Osteocyte (in vitro differentiated cells): ENCODE results near the gene KLHDC7B. TPM values are rescaled to one million over a fixed set of nuclear protein-coding genes. Genes with fewer than 3 reads are reported as not detected.

ENCODE experiments used
- DNase-seq: peaks from one replicate; pipeline ENCODE4 v3.0.0; 2021; ENCODE audit warnings: mixed read lengths; ENCODE audit not compliant: unreplicated experiment; ENCODE audit errors: extremely low spot score
- H3K27ac Mint-ChIP-seq: one replicate; pipeline ENCODE4 v1.8.0; 2021; ENCODE audit warnings: mild to moderate bottlenecking, mixed read lengths; ENCODE audit not compliant: unreplicated experiment
- H3K27me3 Mint-ChIP-seq: one replicate; pipeline ENCODE4 v1.8.0; 2021; ENCODE audit warnings: mixed read lengths; ENCODE audit not compliant: unreplicated experiment
- H3K36me3 Mint-ChIP-seq: one replicate; pipeline ENCODE4 v1.8.0; 2021; ENCODE audit warnings: mixed read lengths; ENCODE audit not compliant: unreplicated experiment
- H3K4me1 Mint-ChIP-seq: one replicate; pipeline ENCODE4 v1.8.0; 2021; ENCODE audit warnings: mixed read lengths; ENCODE audit not compliant: unreplicated experiment
- H3K4me3 Mint-ChIP-seq: one replicate; pipeline ENCODE4 v1.8.0; 2021; ENCODE audit warnings: mild to moderate bottlenecking, moderate library complexity, mixed read lengths; ENCODE audit not compliant: unreplicated experiment
- H3K9me3 Mint-ChIP-seq: one replicate; pipeline ENCODE4 v1.8.0; 2021; ENCODE audit warnings: mixed read lengths; ENCODE audit not compliant: unreplicated experiment
- total RNA-seq: library from RNA; stranded (reverse); gene quantifications from 2 replicates; pipeline ENCODE4 v1.2.1, GENCODE V29; 2021
- TF ChIP-seq, protein P1 (sequence below): fragments of 200-600 bp; sonication (generic); IDR thresholded peaks from 2 replicates; pipeline ENCODE4 v1.5.0; 2021; ENCODE audit warnings: antibody characterized with exemption, mild to moderate bottlenecking, moderate library complexity

Gene KLHDC7B
- total RNA-seq, 1 donor from 2014 or later, result 0.21 TPM

GRCh38 chr22:50567721-50568252 is 22.1 kb downstream of the KLHDC7B start:
- TF ChIP-seq, protein P1, sequence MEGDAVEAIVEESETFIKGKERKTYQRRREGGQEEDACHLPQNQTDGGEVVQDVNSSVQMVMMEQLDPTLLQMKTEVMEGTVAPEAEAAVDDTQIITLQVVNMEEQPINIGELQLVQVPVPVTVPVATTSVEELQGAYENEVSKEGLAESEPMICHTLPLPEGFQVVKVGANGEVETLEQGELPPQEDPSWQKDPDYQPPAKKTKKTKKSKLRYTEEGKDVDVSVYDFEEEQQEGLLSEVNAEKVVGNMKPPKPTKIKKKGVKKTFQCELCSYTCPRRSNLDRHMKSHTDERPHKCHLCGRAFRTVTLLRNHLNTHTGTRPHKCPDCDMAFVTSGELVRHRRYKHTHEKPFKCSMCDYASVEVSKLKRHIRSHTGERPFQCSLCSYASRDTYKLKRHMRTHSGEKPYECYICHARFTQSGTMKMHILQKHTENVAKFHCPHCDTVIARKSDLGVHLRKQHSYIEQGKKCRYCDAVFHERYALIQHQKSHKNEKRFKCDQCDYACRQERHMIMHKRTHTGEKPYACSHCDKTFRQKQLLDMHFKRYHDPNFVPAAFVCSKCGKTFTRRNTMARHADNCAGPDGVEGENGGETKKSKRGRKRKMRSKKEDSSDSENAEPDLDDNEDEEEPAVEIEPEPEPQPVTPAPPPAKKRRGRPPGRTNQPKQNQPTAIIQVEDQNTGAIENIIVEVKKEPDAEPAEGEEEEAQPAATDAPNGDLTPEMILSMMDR, result no peak
- Mint-ChIP-seq H3K27ac (no peak overlapping the region), H3K36me3 (peaks cover 11% of the 10 kb centered on the region), H3K4me3 (no peak overlapping the region), H3K4me1 (peaks cover 11% of the 10 kb centered on the region), H3K9me3 (no peaks in the 10 kb centered on the region), H3K27me3 (no peaks in the 10 kb centered on the region)
- no peak for DNase-seq

- no peaks in the 10 kb centered on the region for H3K27me3 Mint-ChIP-seq
- no peak overlapping the region for H3K27ac Mint-ChIP-seq
- TF ChIP-seq, protein P1, result no peak
- H3K4me1 Mint-ChIP-seq, result peaks cover 3% of the 10 kb centered on the region
- H3K9me3 Mint-ChIP-seq, result no peaks in the 10 kb centered on the region
- H3K36me3 Mint-ChIP-seq, result peaks cover 13% of the 10 kb centered on the region
- no peak overlapping the region for H3K4me3 Mint-ChIP-seq
- DNase-seq, result no peak
These were observed 22.9 kb downstream of the KLHDC7B start for GRCh38 chr22:50568626-50569025.

GRCh38 chr22:50569041-50569459 is 23.4 kb downstream of the KLHDC7B start:
- no peak overlapping the region for H3K4me3 Mint-ChIP-seq
- H3K9me3 Mint-ChIP-seq, result no peaks in the 10 kb centered on the region
- peaks cover 13% of the 10 kb centered on the region for H3K36me3 Mint-ChIP-seq
- no peaks in the 10 kb centered on the region for H3K4me1 Mint-ChIP-seq
- no peak overlapping the region for H3K27ac Mint-ChIP-seq
- no peak for DNase-seq
- H3K27me3 Mint-ChIP-seq, result no peaks in the 10 kb centered on the region
- TF ChIP-seq, protein P1, result no peak

DNA sequence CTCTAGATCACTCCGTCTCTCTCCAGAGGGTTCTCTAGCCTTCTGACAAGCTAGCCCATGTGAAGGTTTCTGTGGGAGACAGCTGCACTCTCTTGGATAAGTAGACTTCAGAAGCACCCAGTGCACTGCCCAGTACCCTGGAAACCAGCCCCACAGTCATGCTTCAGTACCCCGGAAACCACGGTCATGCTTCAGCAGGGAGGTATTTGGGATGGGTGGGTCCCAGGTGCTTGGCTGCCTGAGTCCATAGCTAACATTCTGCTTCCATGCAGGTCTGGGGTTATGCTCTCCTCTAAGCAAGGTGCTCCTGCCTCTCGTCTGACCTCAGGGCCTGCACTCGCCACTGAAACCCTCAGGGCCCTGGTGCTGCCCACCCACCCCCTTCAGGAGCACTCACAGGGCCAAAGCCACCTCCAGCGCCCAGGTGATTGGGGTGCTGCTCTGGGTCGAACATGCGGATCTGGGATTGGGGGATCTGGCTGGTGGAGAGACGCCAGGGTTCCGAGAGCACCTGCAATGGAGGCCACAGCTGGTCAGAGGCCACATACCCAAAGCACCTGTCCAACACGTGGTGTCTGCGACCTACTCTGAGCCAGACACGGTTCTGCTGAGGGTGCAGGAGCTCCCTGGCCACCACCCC is 24.3 kb downstream of the KLHDC7B start:
- Mint-ChIP-seq H3K4me1 (no peaks in the 10 kb centered on the region), H3K36me3 (peaks cover 13% of the 10 kb centered on the region), H3K4me3 (no peak overlapping the region), H3K9me3 (no peaks in the 10 kb centered on the region), H3K27ac (no peak overlapping the region), H3K27me3 (no peaks in the 10 kb centered on the region)
- DNase-seq, result no peak
- TF ChIP-seq, protein P1, result no peak

GRCh38 chr22:50570861-50571260 is 25.2 kb downstream of the KLHDC7B start:
- no peak overlapping the region for H3K4me3 Mint-ChIP-seq
- no peaks in the 10 kb centered on the region for H3K27me3 Mint-ChIP-seq

More at GRCh38 chr22:50570861-50571260, 25.2 kb downstream of the KLHDC7B start:
- no peak for DNase-seq
- Mint-ChIP-seq H3K4me1 (no peaks in the 10 kb centered on the region), H3K9me3 (no peaks in the 10 kb centered on the region), H3K27ac (no peak overlapping the region), H3K36me3 (peaks cover 13% of the 10 kb centered on the region)
- TF ChIP-seq, protein P1, result no peak
